GM21423 (cell line): ENCODE data around the gene LARP1.
A peak's percentile ranks its signal among the peaks of the same experiment; 100 is the strongest.
"Not testable (repeated sequence)": the region's sequence is repeated elsewhere in the genome, so short reads cannot be mapped to it uniquely, and the experiment has no call there.

ENCODE experiments used
- ATAC-seq: cut with Tn5 transposase; IDR thresholded peaks from one replicate; pipeline ENCODE4 v1.9.1; 2021; ENCODE audit warnings: mild to moderate bottlenecking, moderate library complexity; ENCODE audit not compliant: unreplicated experiment

The LARP1 gene

GRCh38 chr5:154759868-154760267 lies 4.7 kb downstream of the LARP1 start:
- ATAC-seq = not testable (repeated sequence)

GRCh38 chr5:154761046-154761736 lies 6.0 kb downstream of the LARP1 start:
- ATAC-seq = no peak

GRCh38 chr5:154762261-154762660 lies 7.1 kb downstream of the LARP1 start:
- ATAC-seq = no peak

- no peak for ATAC-seq
Measured at GRCh38 chr5:154762700-154763099, 7.5 kb downstream of the LARP1 start.

- ATAC-seq = no peak
Measured at GRCh38 chr5:154764967-154765366, 9.8 kb downstream of the LARP1 start.

GRCh38 chr5:154765396-154765925 lies 10.3 kb downstream of the LARP1 start:
- no peak for ATAC-seq

- ATAC-seq = no peak
Measured at GRCh38 chr5:154766558-154767281, 11.5 kb downstream of the LARP1 start.

- ATAC-seq = no peak
Measured at GRCh38 chr5:154767576-154767975, 12.4 kb downstream of the LARP1 start.

- ATAC-seq = no peak
Measured at GRCh38 chr5:154768207-154768606, 13.0 kb downstream of the LARP1 start.

GRCh38 chr5:154770111-154770510 lies 14.9 kb downstream of the LARP1 start:
- no peak for ATAC-seq

- no peak for ATAC-seq
Measured at GRCh38 chr5:154771383-154771901, 16.3 kb downstream of the LARP1 start.

- no peak for ATAC-seq
Measured at GRCh38 chr5:154773326-154773725, 18.1 kb downstream of the LARP1 start.

GRCh38 chr5:154776167-154776566 lies 21.0 kb downstream of the LARP1 start:
- no peak for ATAC-seq

GRCh38 chr5:154778534-154778933 lies 23.4 kb downstream of the LARP1 start:
- ATAC-seq = no peak

- ATAC-seq = no peak
Measured at GRCh38 chr5:154779105-154779504, 23.9 kb downstream of the LARP1 start.

GRCh38 chr5:154780128-154780527 lies 25.0 kb downstream of the LARP1 start:
- ATAC-seq = no peak

GRCh38 chr5:154782326-154782725 lies 27.1 kb downstream of the LARP1 start:
- no peak for ATAC-seq

- ATAC-seq = no peak
Measured at GRCh38 chr5:154782812-154783592, 27.8 kb downstream of the LARP1 start.

GRCh38 chr5:154783774-154784460 lies 28.7 kb downstream of the LARP1 start:
- peak; percentile 51 for ATAC-seq

GRCh38 chr5:154784856-154785255 lies 29.7 kb downstream of the LARP1 start:
- no peak for ATAC-seq

GRCh38 chr5:154786414-154786813 lies 31.2 kb downstream of the LARP1 start:
- no peak for ATAC-seq
